Ovary (tissue), 9 donors: ENCODE results near the gene LEF1. TPM values are rescaled to one million over a fixed set of nuclear protein-coding genes. Genes with fewer than 3 reads are reported as not detected.
"Not testable (repeated sequence)": the region's sequence is repeated elsewhere in the genome, so short reads cannot be mapped to it uniquely, and the experiment has no call there.

Experiments used
- DNase-seq, 5 donors: peaks; one replicate each; pipeline ENCODE4 v3.0.0-alpha.2; 2019 to 2020
- H3K27ac ChIP-seq, 2 donors: fragments of 200-600 bp; one replicate each; pipeline versions ENCODE4 v1.5.1 to v1.8.0; 2019 to 2022
- H3K27me3 ChIP-seq: fragments of 200-600 bp; one replicate; pipeline ENCODE4 v1.8.0; 2022
- H3K36me3 ChIP-seq: fragments of 200-600 bp; sonication (generic); one replicate; pipeline ENCODE4 v1.5.1; 2019
- H3K4me1 ChIP-seq: one replicate; pipeline ENCODE4 v1.8.1; 2013; ENCODE audit warnings: mild to moderate bottlenecking, moderate library complexity; ENCODE audit not compliant: insufficient read depth
- H3K4me3 ChIP-seq: fragments of 200-600 bp; sonication (generic); one replicate; pipeline ENCODE4 v1.5.1; 2017
- H3K9me3 ChIP-seq, 2 donors: fragments of 200-600 bp in 1 of 2; sonication (generic) in 1 of 2; one replicate each; pipeline versions ENCODE4 v1.5.1 to v1.8.1; 2013 to 2019; ENCODE audit warnings: mild to moderate bottlenecking in 1 of 2, moderate library complexity in 1 of 2
- CTCF ChIP-seq, 3 donors: fragments of 450-650 bp in 2 of 3; fragments of 200-600 bp in 1 of 3; IDR thresholded peaks; one replicate each; pipeline versions ENCODE4 v1.5.1 to v1.8.0; 2016 to 2022; ENCODE audit warnings: antibody characterized with exemption in 3 of 3, mild to moderate bottlenecking in 1 of 3
- EP300 ChIP-seq: sonication (generic); formaldehyde crosslinking; IDR thresholded peaks from one replicate; pipeline ENCODE4 v1.6.1; 2017; ENCODE audit warnings: antibody characterized with exemption
- POLR2A ChIP-seq: fragments of 450-650 bp; IDR thresholded peaks from one replicate; pipeline ENCODE4 v1.6.1; 2017; ENCODE audit warnings: antibody characterized with exemption, mild to moderate bottlenecking, moderate library complexity
- WGBS, 3 donors: extraction: QIAGEN DNeasy Blood & Tissue Kit in 1 of 3; methylation state at CpG; one replicate each; pipeline versions ENCODE4 v1.1.5 to v1.1.7; 2013 to 2017; 5-methylcytosine and 5-hydroxymethylcytosine counted together
- intact Hi-C, 4 donors: fragments of 100-400 bp; cut with DNase I; formaldehyde crosslinking; loops; one replicate each; pipeline versions ENCODE4 v1.11.0 to v1.15.1; 2022 to 2023
- polyA plus RNA-seq, 2 donors: library from polyadenylated mRNA; stranded (reverse); fragments of 200-250 nt in 1 of 2; fragments of 350-450 nt in 1 of 2; fragmentation: Illumina TruSeq in 1 of 2; extraction: RNeasy Lipid Tissue Mini Kit (QIAGEN cat#74804) in 1 of 2; gene quantifications; one replicate each; pipeline ENCODE4 v1.2.3, GENCODE V29; 2013 to 2014
- total RNA-seq, 7 donors: library from RNA; depleted of rRNA in 2 of 7; stranded (reverse); fragments of >200 nt in 2 of 7; fragmentation: NEBNext Ultra II Directional in 3 of 7; extraction: Animal tissue kit (Norgen Biotek cat#: 25700) in 3 of 7; gene quantifications; one replicate each; pipeline versions ENCODE4 v1.1.0 to v1.2.4, GENCODE V29; 2016 to 2023
- donor health status: DM: no; HTN: no; CAD: no; lungs with moderate emphysema.
- donor health status: DM: no; HTN: no; CAD: no.
- donor health status: Bipolar disorder and iron deficiency.
- donor health status: DM: yes; HTN: yes; CAD: no.
- donor health status: DM: no; HTN: no; CAD: no.
- donor health status: DM: yes; HTN: yes; CAD: no.

The LEF1 gene
- total and polyA plus RNA-seq, 9 donors: 1.8 to 30.1 (median 6.0) TPM

- Histone ChIP-seq H3K4me3 (no peak overlapping the region), H3K4me1 (no peaks in the 10 kb centered on the region), H3K27ac (no peak overlapping the region), H3K36me3 (no peaks in the 10 kb centered on the region), H3K9me3 (no peaks in the 10 kb centered on the region), H3K27me3 (no peaks in the 10 kb centered on the region)
- TF ChIP-seq POLR2A (no peak), EP300 (no peak), CTCF (IDR thresholded peaks at IDR 0.05) (no peak)
- no peak for DNase-seq
- intact Hi-C loops: loop anchor here in 1 of 4 donors (10.0 kb wide), 1 partner anchor 561 kb away; no protein-coding TSS in a partner anchor
Observed at GRCh38 chr4:108013327-108013726, 155.4 kb downstream of the LEF1 start.

GRCh38 chr4:108012382-108012781 is 156.3 kb downstream of the LEF1 start:
- intact Hi-C loops: loop anchor here in 1 of 4 donors (10.0 kb wide), 1 partner anchor 562 kb away; no protein-coding TSS in a partner anchor
- not testable (repeated sequence) for H3K36me3 ChIP-seq, H3K4me3 ChIP-seq, H3K4me1 ChIP-seq, H3K9me3 ChIP-seq, H3K27ac ChIP-seq, H3K27me3 ChIP-seq, DNase-seq
- 95 to 96% (median 96%) methylated on average over 5 of the region's 5 CpGs for WGBS, 3 donors

- 76 to 93% (median 85%) methylated on average over 2 of the region's 2 CpGs for WGBS, 3 donors
- Histone ChIP-seq H3K27me3 (no peaks in the 10 kb centered on the region), H3K4me3 (no peak overlapping the region), H3K9me3 (no peaks in the 10 kb centered on the region), H3K27ac (no peak overlapping the region), H3K36me3 (no peaks in the 10 kb centered on the region), H3K4me1 (peaks cover 2% of the 10 kb centered on the region)
- TF ChIP-seq CTCF (IDR thresholded peaks at IDR 0.05): no peak
- no peak for TF ChIP-seq EP300
- DNase-seq: no peak
- intact Hi-C loops: loop anchor here in 1 of 4 donors (10.0 kb wide), 1 partner anchor 565 kb away; no protein-coding TSS in a partner anchor
Observed at GRCh38 chr4:108010167-108010566, 158.6 kb downstream of the LEF1 start.

DNA sequence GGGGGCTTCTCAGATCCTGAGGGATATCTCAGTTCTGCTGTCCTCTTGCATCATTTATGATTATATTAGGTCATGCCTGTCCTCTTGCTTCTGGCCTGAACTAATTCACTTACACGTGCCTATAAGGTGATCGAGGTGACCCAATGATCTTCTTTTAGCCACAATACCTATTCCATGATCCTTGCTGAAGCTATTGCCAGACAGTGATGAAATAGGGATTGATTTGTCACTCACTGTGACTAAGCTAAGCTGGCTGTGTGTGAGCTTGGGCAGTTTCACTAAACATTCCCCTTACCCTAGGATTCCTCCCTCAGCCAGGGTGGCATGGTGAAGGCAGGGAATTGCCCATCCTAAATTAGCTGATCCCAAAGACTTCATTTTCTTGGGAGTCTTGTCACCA is 160.0 kb downstream of the LEF1 start:
- TF ChIP-seq CTCF (IDR thresholded peaks at IDR 0.05): no peak
- Histone ChIP-seq H3K27me3 (no peaks in the 10 kb centered on the region), H3K36me3 (no peaks in the 10 kb centered on the region), H3K4me1 (peaks cover 9% of the 10 kb centered on the region), H3K9me3 (no peaks in the 10 kb centered on the region), H3K4me3 (no peak overlapping the region), H3K27ac (no peak overlapping the region)
- intact Hi-C loops: no loop called here
- no peak for DNase-seq
- 88 to 96% (median 91%) methylated on average over 2 of the region's 2 CpGs for WGBS, 3 donors

DNA sequence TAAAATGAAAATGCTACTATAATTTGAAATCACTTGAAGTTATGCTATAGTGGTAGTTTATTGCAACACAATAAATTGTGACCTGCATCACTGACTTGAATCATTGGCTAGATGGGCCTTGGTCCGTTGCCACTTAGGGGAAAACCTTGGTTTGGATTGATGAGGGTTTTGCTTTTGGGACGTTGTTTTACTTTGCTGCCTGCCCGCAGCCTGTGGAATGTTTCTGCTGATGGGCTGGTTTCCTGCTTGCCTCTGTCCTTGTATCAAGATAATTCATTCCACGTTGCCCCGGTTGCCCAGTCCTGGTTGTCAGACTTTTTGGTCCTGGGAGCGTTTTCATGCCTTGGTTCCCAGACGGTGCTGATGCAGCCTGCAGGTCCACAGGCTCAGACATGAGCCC is 160.7 kb downstream of the LEF1 start:
- Histone ChIP-seq H3K4me3 (no peak overlapping the region), H3K9me3 (no peaks in the 10 kb centered on the region), H3K4me1 (peaks cover 9% of the 10 kb centered on the region), H3K27ac (no peak overlapping the region), H3K36me3 (no peaks in the 10 kb centered on the region), H3K27me3 (no peaks in the 10 kb centered on the region)
- no peak for DNase-seq
- TF ChIP-seq CTCF (IDR thresholded peaks at IDR 0.05) (no peak), POLR2A (no peak), EP300 (no peak)
- 94% methylated on average over 7 of the region's 7 CpGs for WGBS, 3 donors
- intact Hi-C loops: no loop called here
